Large intestine (tissue), 3 donors: ENCODE data around the gene WDR74. TPM values are rescaled to one million over a fixed set of nuclear protein-coding genes. Genes with fewer than 3 reads are reported as not detected.
"Not testable (repeated sequence)": the region's sequence is repeated elsewhere in the genome, so short reads cannot be mapped to it uniquely, and the experiment has no call there.

Experiments
- DNase-seq, 2 donors: peaks; one replicate each; pipeline versions ENCODE4 v3.0.0 to v3.0.0-alpha.2; 2013
- H3K27ac ChIP-seq: one replicate; pipeline ENCODE4 v1.5.1; 2013; ENCODE audit warnings: low read length
- H3K27me3 ChIP-seq: 2 replicates; pipeline ENCODE4 v1.6.1; 2013; ENCODE audit warnings: low read length; ENCODE audit not compliant: control insufficient read depth, insufficient read depth
- H3K36me3 ChIP-seq: 2 replicates; pipeline ENCODE4 v1.6.1; 2013; ENCODE audit warnings: low read length; ENCODE audit not compliant: control insufficient read depth, insufficient read depth
- H3K4me1 ChIP-seq: one replicate; pipeline ENCODE4 v1.6.1; 2013; ENCODE audit warnings: low read length; ENCODE audit not compliant: control insufficient read depth, insufficient read depth
- H3K4me3 ChIP-seq: one replicate; pipeline ENCODE4 v1.5.1; 2013; ENCODE audit warnings: low read length
- H3K9me3 ChIP-seq: one replicate; pipeline ENCODE4 v1.6.1; 2013; ENCODE audit warnings: mild to moderate bottlenecking, low read depth, low read length, moderate library complexity; ENCODE audit not compliant: control insufficient read depth
- WGBS: methylation state at CpG from one replicate; pipeline ENCODE4 v1.1.5; 2013; ENCODE audit warnings: low lambda C conversion rate; ENCODE audit not compliant: insufficient coverage; 5-methylcytosine and 5-hydroxymethylcytosine counted together
- polyA plus RNA-seq: library from polyadenylated mRNA; unstranded; fragments of 120-200 nt; gene quantifications from one replicate; pipeline ENCODE4 v1.2.1, GENCODE V29; 2013

The WDR74 gene
- polyA plus RNA-seq, 1 donor = 38.4 TPM

GRCh38 chr11:62880803-62881578, 41.6 kb upstream of the WDR74 start, which contains the start of gene SLC3A2:
Gene SLC3A2 (plus strand): TSS chr11:62880896. CDS start chr11:62881024, 128 bp downstream.
- no CpG with 5 or more reads among the region's 69 CpGs for WGBS
- peak; percentile 88 to 95 for DNase-seq
- Histone ChIP-seq H3K4me1 (peaks cover 40% of the 10 kb centered on the region), H3K9me3 (no peaks in the 10 kb centered on the region), H3K36me3 (peaks cover 37% of the 10 kb centered on the region), H3K27me3 (no peaks in the 10 kb centered on the region), H3K4me3 (peak within 1 kb of the TSS; percentile 98), H3K27ac (peak within 1 kb of the TSS; percentile 100)

GRCh38 chr11:62880231-62880802, 40.9 kb upstream of the WDR74 start:
- Histone ChIP-seq H3K36me3 (peaks cover 30% of the 10 kb centered on the region), H3K27ac (peak overlapping the region; percentile 100), H3K4me1 (peaks cover 36% of the 10 kb centered on the region), H3K4me3 (peak overlapping the region; percentile 98), H3K9me3 (no peaks in the 10 kb centered on the region), H3K27me3 (no peaks in the 10 kb centered on the region)
- no peak for DNase-seq
- no CpG with 5 or more reads among the region's 16 CpGs for WGBS

- Histone ChIP-seq H3K4me1 (peaks cover 28% of the 10 kb centered on the region), H3K9me3 (no peaks in the 10 kb centered on the region), H3K27ac (peak overlapping the region; percentile 100), H3K4me3 (peak overlapping the region; percentile 98), H3K36me3 (peaks cover 21% of the 10 kb centered on the region), H3K27me3 (no peaks in the 10 kb centered on the region)
- WGBS = no CpG with 5 or more reads among the region's 7 CpGs
- no peak for DNase-seq
Observed at GRCh38 chr11:62879235-62879978, 40.0 kb upstream of the WDR74 start.

GRCh38 chr11:62876712-62877111, 37.3 kb upstream of the WDR74 start:
- no peaks in the 10 kb centered on the region for H3K27me3 ChIP-seq
- H3K4me1 ChIP-seq = peaks cover 13% of the 10 kb centered on the region
- H3K36me3 ChIP-seq = no peaks in the 10 kb centered on the region
- no peak for DNase-seq
- no peaks in the 10 kb centered on the region for H3K9me3 ChIP-seq
- H3K27ac ChIP-seq = no peak overlapping the region
- whole genome bisulfite sequencing = 33% methylated on average over 1 of the region's 6 CpGs
- no peak overlapping the region for H3K4me3 ChIP-seq

GRCh38 chr11:62875698-62876478, 36.5 kb upstream of the WDR74 start:
- no CpG with 5 or more reads among the region's 7 CpGs for WGBS
- no peak for DNase-seq
- H3K4me1 ChIP-seq = peaks cover 13% of the 10 kb centered on the region
- no peaks in the 10 kb centered on the region for H3K36me3 ChIP-seq
- H3K27ac ChIP-seq = no peak overlapping the region
- no peaks in the 10 kb centered on the region for H3K27me3 ChIP-seq
- H3K4me3 ChIP-seq = no peak overlapping the region
- H3K9me3 ChIP-seq = no peaks in the 10 kb centered on the region

GRCh38 chr11:62874851-62875250, 35.5 kb upstream of the WDR74 start:
- H3K27me3 ChIP-seq = no peaks in the 10 kb centered on the region
- H3K4me1 ChIP-seq = peaks cover 7% of the 10 kb centered on the region
- no peak overlapping the region for H3K4me3 ChIP-seq
- H3K36me3 ChIP-seq = no peaks in the 10 kb centered on the region
- no CpG with 5 or more reads among the region's 7 CpGs for WGBS
- no peaks in the 10 kb centered on the region for H3K9me3 ChIP-seq
- DNase-seq = no peak
- no peak overlapping the region for H3K27ac ChIP-seq

GRCh38 chr11:62865635-62866034, 26.2 kb upstream of the WDR74 start:
- H3K9me3 ChIP-seq = no peaks in the 10 kb centered on the region
- no peaks in the 10 kb centered on the region for H3K4me1 ChIP-seq
- 100% methylated on average over 1 of the region's 6 CpGs for WGBS
- no peaks in the 10 kb centered on the region for H3K36me3 ChIP-seq
- H3K4me3 ChIP-seq = no peak overlapping the region
- H3K27me3 ChIP-seq = no peaks in the 10 kb centered on the region
- DNase-seq = no peak
- H3K27ac ChIP-seq = no peak overlapping the region

GRCh38 chr11:62863687-62864335, 24.4 kb upstream of the WDR74 start:
- WGBS = no CpG with 5 or more reads among the region's 4 CpGs
- no peaks in the 10 kb centered on the region for H3K36me3 ChIP-seq
- H3K4me1 ChIP-seq = no peaks in the 10 kb centered on the region
- no peak for DNase-seq
- H3K4me3 ChIP-seq = no peak overlapping the region
- H3K9me3 ChIP-seq = no peaks in the 10 kb centered on the region
- no peak overlapping the region for H3K27ac ChIP-seq
- H3K27me3 ChIP-seq = no peaks in the 10 kb centered on the region

- not testable (repeated sequence) for H3K4me3 ChIP-seq, H3K27ac ChIP-seq, DNase-seq, H3K4me1 ChIP-seq, H3K36me3 ChIP-seq, H3K27me3 ChIP-seq, H3K9me3 ChIP-seq
- no CpG with 5 or more reads among the region's 16 CpGs for WGBS
Observed at GRCh38 chr11:62861564-62862192, 22.3 kb upstream of the WDR74 start.
